HCT116 (cell line): Measurements from ENCODE around the gene CIB4. TPM values are rescaled to one million over a fixed set of nuclear protein-coding genes. Genes with fewer than 3 reads are reported as not detected.
"Not testable (repeated sequence)": the region's sequence is repeated elsewhere in the genome, so short reads cannot be mapped to it uniquely, and the experiment has no call there.

Source experiments
- ATAC-seq: fragments of 200-7000 bp; cut with Tn5 transposase; 2 replicates; pipeline ENCODE4 v1.9.1; 2020; ENCODE audit warnings: mild to moderate bottlenecking, moderate library complexity
- BruUV-seq: library from RNA; stranded (reverse); fragments of 400-500 nt; replicated peaks from 2 replicates; lab custom pipeline; 2021; lab: Mats Ljungman, UMichigan
- CTCF ChIA-PET: fragments of 300-600 bp; sonication (Branson Sonifier 250); formaldehyde crosslinking; loops from one replicate; lab custom pipeline; 2021; ENCODE audit warnings: antibody characterized with exemption; lab: Charles Lee
- POLR2A ChIA-PET: fragments of 300-600, 350-600 bp; sonication (Branson Sonifier 250); formaldehyde crosslinking; loops from one replicate; lab custom pipeline; 2021; ENCODE audit warnings: antibody characterized with exemption; lab: Charles Lee
- RAD21 ChIA-PET, 2 experiments: fragments of 300-600 bp; sonication (Branson Sonifier 250); formaldehyde crosslinking; loops; one replicate each; lab custom pipeline; 2023; ENCODE audit warnings: low total read pairs in 2 of 2; ENCODE audit not compliant: uncharacterized antibody in 2 of 2, unreplicated experiment in 2 of 2, low non-redundant PET in 1 of 2; lab: Charles Lee
- DNase-seq: peaks from one replicate; pipeline ENCODE4 v3.0.0-alpha.2; 2010; ENCODE audit warnings: low read depth, low spot score
- H2AFZ ChIP-seq: fragments of 200-600 bp; shearing (Covaris generic), sonication (generic); 2 replicates; pipeline ENCODE4 v1.6.1; 2017; ENCODE audit warnings: low read depth, mixed run types, mixed read lengths, antibody characterized with exemption, low read length; ENCODE audit not compliant: poor library complexity, severe bottlenecking
- H3K27ac ChIP-seq: 2 replicates; pipeline ENCODE4 v1.5.1; 2012; ENCODE audit warnings: low read depth, low read length
- H3K27me3 ChIP-seq: fragments of 200-600 bp; sonication (generic); 2 replicates; pipeline ENCODE4 v1.6.1; 2016; ENCODE audit warnings: mixed run types, low read length, mixed read lengths; ENCODE audit not compliant: insufficient read depth
- H3K36me3 ChIP-seq, 2 experiments: fragments of 200-500 bp in 1 of 2; fragments of 200-600 bp in 1 of 2; sonication (Bioruptor generic) in 1 of 2; sonication (generic) in 1 of 2; 2 replicates each; pipeline versions ENCODE4 v1.5.1 to v1.6.1; 2014 to 2016; ENCODE audit warnings: low read length in 2 of 2, inconsistent platforms in 1 of 2, mixed read lengths in 1 of 2, mixed run types in 1 of 2; ENCODE audit not compliant: insufficient read depth in 2 of 2, control insufficient read depth in 1 of 2
- H3K4me1 ChIP-seq, 2 experiments: fragments of 200-600 bp in 1 of 2; sonication (generic) in 1 of 2; 2 replicates each; pipeline versions ENCODE4 v1.5.1 to v1.6.1; 2012 to 2017; ENCODE audit warnings: low read length in 2 of 2, inconsistent platforms in 1 of 2, mild to moderate bottlenecking in 1 of 2, mixed read lengths in 1 of 2, mixed run types in 1 of 2, moderate library complexity in 1 of 2; ENCODE audit not compliant: insufficient read depth in 2 of 2, control insufficient read depth in 1 of 2
- H3K4me2 ChIP-seq: fragments of 200-600 bp; sonication (generic); 2 replicates; pipeline ENCODE4 v1.6.1; 2017; ENCODE audit warnings: mixed run types, low read length, mixed read lengths
- H3K4me3 ChIP-seq, 2 experiments: fragments of 200-600 bp in 1 of 2; sonication (generic) in 1 of 2; replicated peaks in 1 of 2; 2 replicates each; pipeline ENCODE4 v1.5.1; 2011 to 2016; ENCODE audit warnings: low read length in 2 of 2, control low read depth in 1 of 2, low read depth in 1 of 2, mild to moderate bottlenecking in 1 of 2, mixed read lengths in 1 of 2, mixed run types in 1 of 2
- H3K79me2 ChIP-seq: fragments of 200-600 bp; sonication (generic); 2 replicates; pipeline ENCODE4 v1.6.1; 2017; ENCODE audit warnings: mild to moderate bottlenecking, mixed run types, low read length, moderate library complexity, mixed read lengths; ENCODE audit not compliant: insufficient read depth
- H3K9ac ChIP-seq: fragments of 200-600 bp; sonication (generic); 2 replicates; pipeline ENCODE4 v1.6.1; 2016; ENCODE audit warnings: low read length, mixed read lengths
- H3K9me2 ChIP-seq: fragments of 200-600 bp; sonication (generic), shearing (Covaris generic); 2 replicates; pipeline ENCODE4 v1.6.1; 2017; ENCODE audit warnings: mixed run types, mild to moderate bottlenecking, moderate library complexity; ENCODE audit not compliant: insufficient read depth
- H3K9me3 ChIP-seq, 2 experiments: fragments of 200-500 bp in 1 of 2; fragments of 200-600 bp in 1 of 2; sonication (Bioruptor generic) in 1 of 2; sonication (generic) in 1 of 2; 2 replicates each; pipeline ENCODE4 v1.6.1; 2014 to 2017; ENCODE audit warnings: low read length in 2 of 2, mixed read lengths in 2 of 2, inconsistent platforms in 1 of 2, low read depth in 1 of 2, mild to moderate bottlenecking in 1 of 2, mixed run types in 1 of 2, moderate library complexity in 1 of 2; ENCODE audit not compliant: control insufficient read depth in 1 of 2, insufficient read depth in 1 of 2
- H4K20me1 ChIP-seq: fragments of 200-600 bp; sonication (generic), shearing (Covaris generic); 2 replicates; pipeline ENCODE4 v1.6.1; 2017; ENCODE audit warnings: mixed run types, mild to moderate bottlenecking, moderate library complexity; ENCODE audit not compliant: insufficient read depth
- EGR1 ChIP-seq: IDR thresholded peaks from 2 replicates; pipeline ENCODE4 v1.6.1; 2012; ENCODE audit warnings: low read depth
- ELF1 ChIP-seq: IDR thresholded peaks from 2 replicates; pipeline ENCODE4 v1.6.1; 2012; ENCODE audit warnings: low read depth, borderline replicate concordance
- EZH2 ChIP-seq: fragments of 200-600 bp; sonication (generic); IDR thresholded peaks from 2 replicates; pipeline ENCODE4 v1.6.1; 2017; ENCODE audit warnings: antibody characterized with exemption, mixed run types
- FOSL1 ChIP-seq: IDR thresholded peaks from 2 replicates; pipeline ENCODE4 v1.6.1; 2012; ENCODE audit warnings: low read depth
- POLR2AphosphoS5 ChIP-seq: IDR thresholded peaks from 2 replicates; pipeline ENCODE4 v1.6.1; 2011; ENCODE audit warnings: mild to moderate bottlenecking, low read depth, low read length, moderate library complexity
- RAD21 ChIP-seq: IDR thresholded peaks from 2 replicates; pipeline ENCODE4 v1.6.1; 2012; ENCODE audit warnings: low read depth, mild to moderate bottlenecking
- SP1 ChIP-seq: IDR thresholded peaks from 2 replicates; pipeline ENCODE4 v1.6.1; 2012; ENCODE audit warnings: low read depth
- ZFX ChIP-seq: fragments of 450-650 bp; IDR thresholded peaks from 2 replicates; pipeline ENCODE4 v1.6.1; 2017
- intact Hi-C: fragments of 100-400 bp; cut with micrococcal nuclease; formaldehyde crosslinking; loops from 2 replicates; pipeline ENCODE4 v1.10.0; 2022
- total RNA-seq: library from RNA; stranded (reverse); gene quantifications from one replicate; pipeline ENCODE4 v1.2.1, GENCODE V29; 2021; ENCODE audit not compliant: unreplicated experiment
- TF ChIP-seq, protein P1 (sequence below), 3 experiments: fragments of 200-600 bp in 1 of 3; sonication (generic) in 1 of 3; IDR thresholded peaks in 2 of 3; conservative IDR thresholded peaks in 1 of 3; 2 replicates each; pipeline ENCODE4 v1.5.1; 2012 to 2017; ENCODE audit warnings: low read depth in 2 of 3, low read length in 2 of 3, antibody characterized with exemption in 1 of 3, borderline replicate concordance in 1 of 3, control low read depth in 1 of 3, mild to moderate bottlenecking in 1 of 3, mixed read lengths in 1 of 3, mixed run types in 1 of 3, moderate library complexity in 1 of 3; ENCODE audit not compliant: insufficient read depth in 1 of 3
- TF ChIP-seq, protein P2 (sequence below): IDR thresholded peaks from 2 replicates; pipeline ENCODE4 v1.6.1; 2011; ENCODE audit warnings: mild to moderate bottlenecking, low read length, moderate library complexity; ENCODE audit not compliant: insufficient replicate concordance; ENCODE audit errors: extremely low read depth
- TF ChIP-seq, protein P3 (sequence below): IDR thresholded peaks from 2 replicates; pipeline ENCODE4 v1.6.1; 2012
- TF ChIP-seq, protein P4 (sequence below): IDR thresholded peaks from 2 replicates; pipeline ENCODE4 v1.6.1; 2012; ENCODE audit warnings: low read depth

Gene CIB4
- total RNA-seq, 1 experiment from 2014 or later = not detected

DNA sequence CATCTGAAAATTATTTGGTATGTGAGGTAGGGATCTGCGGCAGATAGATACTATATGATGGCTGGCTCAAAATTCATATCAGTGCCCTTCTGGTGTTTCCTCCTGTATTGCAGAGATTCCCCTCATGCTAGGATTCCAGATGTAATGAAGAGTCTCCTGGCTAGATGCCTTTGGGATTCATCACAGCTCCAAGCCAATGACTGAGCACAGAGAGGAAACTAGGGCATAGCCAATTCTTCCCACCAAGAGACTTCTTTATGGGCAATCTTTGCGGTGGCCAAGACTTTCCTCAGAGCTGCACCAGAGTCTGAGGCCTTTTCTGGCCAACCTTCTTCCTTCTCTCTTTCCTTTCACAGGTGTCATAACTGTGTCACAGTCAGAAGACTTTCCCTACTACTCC, 25.5 kb upstream of the CIB4 start:
- Histone ChIP-seq H3K27ac (no peak overlapping the region), H4K20me1 (no peaks in the 10 kb centered on the region), H3K4me1 (peaks cover 0 to 14% of the 10 kb centered on the region in 2 experiments; a peak in 1 of 4 replicates), H3K4me3 (no peak overlapping the region), H3K27me3 (no peaks in the 10 kb centered on the region), H3K9me2 (no peaks in the 10 kb centered on the region), H3K9ac (no peak overlapping the region), H3K36me3 (no peaks in the 10 kb centered on the region), H3K79me2 (no peaks in the 10 kb centered on the region), H2AFZ (no peak overlapping the region), H3K9me3 (no peaks in the 10 kb centered on the region), H3K4me2 (no peak overlapping the region)
- no peak for ATAC-seq
- ChIA-PET CTCF (no interaction called here), RAD21 (no interaction called here), POLR2A (no interaction called here)
- intact Hi-C loops = no loop called here
- no peak for DNase-seq
- BruUV-seq = no TSS peak
- TF ChIP-seq, protein P1, sequence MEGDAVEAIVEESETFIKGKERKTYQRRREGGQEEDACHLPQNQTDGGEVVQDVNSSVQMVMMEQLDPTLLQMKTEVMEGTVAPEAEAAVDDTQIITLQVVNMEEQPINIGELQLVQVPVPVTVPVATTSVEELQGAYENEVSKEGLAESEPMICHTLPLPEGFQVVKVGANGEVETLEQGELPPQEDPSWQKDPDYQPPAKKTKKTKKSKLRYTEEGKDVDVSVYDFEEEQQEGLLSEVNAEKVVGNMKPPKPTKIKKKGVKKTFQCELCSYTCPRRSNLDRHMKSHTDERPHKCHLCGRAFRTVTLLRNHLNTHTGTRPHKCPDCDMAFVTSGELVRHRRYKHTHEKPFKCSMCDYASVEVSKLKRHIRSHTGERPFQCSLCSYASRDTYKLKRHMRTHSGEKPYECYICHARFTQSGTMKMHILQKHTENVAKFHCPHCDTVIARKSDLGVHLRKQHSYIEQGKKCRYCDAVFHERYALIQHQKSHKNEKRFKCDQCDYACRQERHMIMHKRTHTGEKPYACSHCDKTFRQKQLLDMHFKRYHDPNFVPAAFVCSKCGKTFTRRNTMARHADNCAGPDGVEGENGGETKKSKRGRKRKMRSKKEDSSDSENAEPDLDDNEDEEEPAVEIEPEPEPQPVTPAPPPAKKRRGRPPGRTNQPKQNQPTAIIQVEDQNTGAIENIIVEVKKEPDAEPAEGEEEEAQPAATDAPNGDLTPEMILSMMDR (IDR thresholded peaks at IDR 0.05 in 2 of 3, conservative IDR thresholded peaks at IDR 0.05 in 1 of 3; ENCODE audit: borderline replicate concordance in 1 of 3, insufficient read depth in 1 of 3, low read depth in 2 of 3, low read length in 2 of 3) = no peak
- TF ChIP-seq ELF1 = no peak
- no peak for TF ChIP-seq RAD21
- TF ChIP-seq FOSL1 = no peak
- no peak for TF ChIP-seq EGR1
- no peak for TF ChIP-seq EZH2
- TF ChIP-seq, protein P2, sequence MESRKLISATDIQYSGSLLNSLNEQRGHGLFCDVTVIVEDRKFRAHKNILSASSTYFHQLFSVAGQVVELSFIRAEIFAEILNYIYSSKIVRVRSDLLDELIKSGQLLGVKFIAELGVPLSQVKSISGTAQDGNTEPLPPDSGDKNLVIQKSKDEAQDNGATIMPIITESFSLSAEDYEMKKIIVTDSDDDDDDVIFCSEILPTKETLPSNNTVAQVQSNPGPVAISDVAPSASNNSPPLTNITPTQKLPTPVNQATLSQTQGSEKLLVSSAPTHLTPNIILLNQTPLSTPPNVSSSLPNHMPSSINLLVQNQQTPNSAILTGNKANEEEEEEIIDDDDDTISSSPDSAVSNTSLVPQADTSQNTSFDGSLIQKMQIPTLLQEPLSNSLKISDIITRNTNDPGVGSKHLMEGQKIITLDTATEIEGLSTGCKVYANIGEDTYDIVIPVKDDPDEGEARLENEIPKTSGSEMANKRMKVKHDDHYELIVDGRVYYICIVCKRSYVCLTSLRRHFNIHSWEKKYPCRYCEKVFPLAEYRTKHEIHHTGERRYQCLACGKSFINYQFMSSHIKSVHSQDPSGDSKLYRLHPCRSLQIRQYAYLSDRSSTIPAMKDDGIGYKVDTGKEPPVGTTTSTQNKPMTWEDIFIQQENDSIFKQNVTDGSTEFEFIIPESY = no peak
- no peak for TF ChIP-seq ZFX
- TF ChIP-seq, protein P3, sequence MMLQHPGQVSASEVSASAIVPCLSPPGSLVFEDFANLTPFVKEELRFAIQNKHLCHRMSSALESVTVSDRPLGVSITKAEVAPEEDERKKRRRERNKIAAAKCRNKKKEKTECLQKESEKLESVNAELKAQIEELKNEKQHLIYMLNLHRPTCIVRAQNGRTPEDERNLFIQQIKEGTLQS = no peak
- TF ChIP-seq, protein P4, sequence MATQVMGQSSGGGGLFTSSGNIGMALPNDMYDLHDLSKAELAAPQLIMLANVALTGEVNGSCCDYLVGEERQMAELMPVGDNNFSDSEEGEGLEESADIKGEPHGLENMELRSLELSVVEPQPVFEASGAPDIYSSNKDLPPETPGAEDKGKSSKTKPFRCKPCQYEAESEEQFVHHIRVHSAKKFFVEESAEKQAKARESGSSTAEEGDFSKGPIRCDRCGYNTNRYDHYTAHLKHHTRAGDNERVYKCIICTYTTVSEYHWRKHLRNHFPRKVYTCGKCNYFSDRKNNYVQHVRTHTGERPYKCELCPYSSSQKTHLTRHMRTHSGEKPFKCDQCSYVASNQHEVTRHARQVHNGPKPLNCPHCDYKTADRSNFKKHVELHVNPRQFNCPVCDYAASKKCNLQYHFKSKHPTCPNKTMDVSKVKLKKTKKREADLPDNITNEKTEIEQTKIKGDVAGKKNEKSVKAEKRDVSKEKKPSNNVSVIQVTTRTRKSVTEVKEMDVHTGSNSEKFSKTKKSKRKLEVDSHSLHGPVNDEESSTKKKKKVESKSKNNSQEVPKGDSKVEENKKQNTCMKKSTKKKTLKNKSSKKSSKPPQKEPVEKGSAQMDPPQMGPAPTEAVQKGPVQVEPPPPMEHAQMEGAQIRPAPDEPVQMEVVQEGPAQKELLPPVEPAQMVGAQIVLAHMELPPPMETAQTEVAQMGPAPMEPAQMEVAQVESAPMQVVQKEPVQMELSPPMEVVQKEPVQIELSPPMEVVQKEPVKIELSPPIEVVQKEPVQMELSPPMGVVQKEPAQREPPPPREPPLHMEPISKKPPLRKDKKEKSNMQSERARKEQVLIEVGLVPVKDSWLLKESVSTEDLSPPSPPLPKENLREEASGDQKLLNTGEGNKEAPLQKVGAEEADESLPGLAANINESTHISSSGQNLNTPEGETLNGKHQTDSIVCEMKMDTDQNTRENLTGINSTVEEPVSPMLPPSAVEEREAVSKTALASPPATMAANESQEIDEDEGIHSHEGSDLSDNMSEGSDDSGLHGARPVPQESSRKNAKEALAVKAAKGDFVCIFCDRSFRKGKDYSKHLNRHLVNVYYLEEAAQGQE = no peak
- TF ChIP-seq POLR2AphosphoS5 = no peak
- TF ChIP-seq SP1 = no peak
- TF ChIP-seq, all 23 proteins: peak for 0

DNA sequence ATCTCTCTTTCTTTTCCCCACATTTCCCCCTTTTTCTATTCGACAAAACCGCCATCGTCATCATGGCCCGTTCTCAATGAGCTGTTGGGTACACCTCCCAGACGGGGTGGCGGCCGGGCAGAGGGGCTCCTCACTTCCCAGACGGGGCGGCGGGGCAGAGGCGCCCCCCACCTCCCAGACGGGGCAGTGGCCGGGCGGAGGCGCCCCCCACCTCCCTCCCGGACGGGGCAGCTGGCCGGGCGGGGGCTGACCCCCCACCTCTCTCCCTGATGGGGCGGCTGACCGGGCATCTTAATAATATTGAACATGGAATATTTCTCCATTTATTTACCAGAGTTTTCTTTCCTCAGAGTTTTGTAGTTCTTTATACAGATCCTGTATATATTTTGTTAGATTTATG, 24.1 kb upstream of the CIB4 start:
- H3K4me1 ChIP-seq, H3K9me2 ChIP-seq, H3K9me3 ChIP-seq, H3K27ac ChIP-seq, H3K4me3 ChIP-seq, intact Hi-C loops, H4K20me1 ChIP-seq, H3K9ac ChIP-seq, RAD21 ChIA-PET, BruUV-seq, H3K27me3 ChIP-seq, H2AFZ ChIP-seq, ATAC-seq, H3K36me3 ChIP-seq, H3K4me2 ChIP-seq, H3K79me2 ChIP-seq, CTCF ChIA-PET, DNase-seq, POLR2A ChIA-PET: not testable (repeated sequence)
